ENCODE data around the gene NDUFA11.

DNA sequence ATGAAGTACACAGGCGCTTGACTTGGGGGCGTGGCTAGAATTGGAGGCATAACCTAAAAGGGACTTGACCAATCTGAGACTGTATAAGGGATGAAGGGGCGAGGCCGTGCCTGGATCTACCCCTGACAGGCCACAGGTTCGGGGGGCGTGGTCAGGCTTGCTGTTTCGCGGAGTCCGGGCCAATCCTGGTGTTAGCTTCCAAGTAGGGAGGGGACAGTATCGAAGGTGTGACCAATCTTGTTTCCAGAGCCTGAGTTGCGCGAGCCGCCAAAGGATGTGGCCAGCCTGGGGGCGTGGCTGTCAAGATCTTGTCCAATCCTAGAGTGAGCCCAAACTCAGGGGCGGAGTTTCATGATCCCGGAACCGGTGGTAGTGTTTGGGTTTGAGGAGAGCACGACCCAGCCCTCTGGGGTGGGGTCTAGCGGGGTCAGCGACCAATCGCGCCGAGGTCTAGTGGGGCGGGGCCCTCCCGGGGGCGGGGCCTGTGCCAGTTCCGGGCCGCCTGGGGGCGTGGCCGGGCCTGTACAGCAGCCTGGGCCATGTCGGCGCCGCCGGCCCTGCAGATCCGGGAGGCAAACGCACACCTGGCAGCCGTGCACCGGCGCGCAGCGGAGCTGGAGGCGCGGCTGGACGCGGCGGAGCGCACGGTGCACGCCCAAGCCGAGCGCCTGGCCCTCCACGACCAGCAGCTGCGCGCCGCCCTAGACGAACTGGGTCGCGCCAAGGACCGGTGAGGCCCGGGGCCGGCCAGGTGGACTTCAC is 943 bp upstream of the NDUFA11 start, which contains the start of gene VMAC:
- TF ChIP-seq, protein P1, sequence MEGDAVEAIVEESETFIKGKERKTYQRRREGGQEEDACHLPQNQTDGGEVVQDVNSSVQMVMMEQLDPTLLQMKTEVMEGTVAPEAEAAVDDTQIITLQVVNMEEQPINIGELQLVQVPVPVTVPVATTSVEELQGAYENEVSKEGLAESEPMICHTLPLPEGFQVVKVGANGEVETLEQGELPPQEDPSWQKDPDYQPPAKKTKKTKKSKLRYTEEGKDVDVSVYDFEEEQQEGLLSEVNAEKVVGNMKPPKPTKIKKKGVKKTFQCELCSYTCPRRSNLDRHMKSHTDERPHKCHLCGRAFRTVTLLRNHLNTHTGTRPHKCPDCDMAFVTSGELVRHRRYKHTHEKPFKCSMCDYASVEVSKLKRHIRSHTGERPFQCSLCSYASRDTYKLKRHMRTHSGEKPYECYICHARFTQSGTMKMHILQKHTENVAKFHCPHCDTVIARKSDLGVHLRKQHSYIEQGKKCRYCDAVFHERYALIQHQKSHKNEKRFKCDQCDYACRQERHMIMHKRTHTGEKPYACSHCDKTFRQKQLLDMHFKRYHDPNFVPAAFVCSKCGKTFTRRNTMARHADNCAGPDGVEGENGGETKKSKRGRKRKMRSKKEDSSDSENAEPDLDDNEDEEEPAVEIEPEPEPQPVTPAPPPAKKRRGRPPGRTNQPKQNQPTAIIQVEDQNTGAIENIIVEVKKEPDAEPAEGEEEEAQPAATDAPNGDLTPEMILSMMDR (IDR thresholded peaks at IDR 0.05) = no peak
- TF ChIP-seq POLR2A (IDR thresholded peaks at IDR 0.05) = no peak

Data from breast epithelium (tissue), 3 donors.